Caco-2 (cell line): ENCODE data around the gene HCK. TPM values are rescaled to one million over a fixed set of nuclear protein-coding genes. Genes with fewer than 3 reads are reported as not detected.

ENCODE experiments used
- BruUV-seq: library from RNA; stranded (reverse); fragments of 400-500 nt; replicated peaks from 2 replicates; lab custom pipeline; 2021; lab: Mats Ljungman, UMichigan
- CTCF ChIA-PET: fragments of 300-600 bp; sonication (Branson Sonifier 250); formaldehyde crosslinking; loops from one replicate; lab custom pipeline; 2022; ENCODE audit warnings: antibody characterized with exemption; lab: Charles Lee
- POLR2A ChIA-PET: fragments of 300-600 bp; sonication (Branson Sonifier 250); formaldehyde crosslinking; loops from one replicate; lab custom pipeline; 2022; ENCODE audit warnings: antibody characterized with exemption; lab: Charles Lee
- DNase-seq, 2 experiments: peaks; one replicate each; pipeline versions ENCODE4 v3.0.0 to v3.0.0-alpha.2; 2020 to 2022
- H3K27me3 ChIP-seq: replicated peaks from 2 replicates; pipeline ENCODE4 v1.6.0; 2011; ENCODE audit warnings: low read length; ENCODE audit not compliant: control insufficient read depth, insufficient read depth
- H3K36me3 ChIP-seq: 2 replicates; pipeline ENCODE4 v1.5.1; 2011; ENCODE audit warnings: low read length; ENCODE audit not compliant: control insufficient read depth, insufficient read depth
- H3K4me1 ChIP-seq: fragments of 250-450 bp; sonication (Bioruptor Pico); 2 replicates; pipeline ENCODE4 v1.5.1; 2020; ENCODE audit warnings: mild to moderate bottlenecking
- H3K4me3 ChIP-seq: 2 replicates; pipeline ENCODE4 v1.5.1; 2011; ENCODE audit warnings: low read depth, mild to moderate bottlenecking, control low read depth, low read length
- H3K9me3 ChIP-seq: fragments of 250-450 bp; sonication (Bioruptor Pico); 2 replicates; pipeline ENCODE4 v1.5.1; 2020; ENCODE audit warnings: mild to moderate bottlenecking, moderate library complexity
- H3K27ac Mint-ChIP-seq: one replicate; pipeline ENCODE4 v1.8.0; 2022; ENCODE audit warnings: mixed read lengths; ENCODE audit not compliant: unreplicated experiment
- H3K27me3 Mint-ChIP-seq: one replicate; pipeline ENCODE4 v1.8.0; 2022; ENCODE audit warnings: mixed read lengths; ENCODE audit not compliant: insufficient read depth, unreplicated experiment
- H3K36me3 Mint-ChIP-seq: one replicate; pipeline ENCODE4 v1.8.0; 2022; ENCODE audit warnings: mild to moderate bottlenecking, mixed read lengths; ENCODE audit not compliant: insufficient read depth, unreplicated experiment
- H3K4me1 Mint-ChIP-seq: one replicate; pipeline ENCODE4 v1.8.0; 2022; ENCODE audit warnings: low read depth, mixed read lengths; ENCODE audit not compliant: unreplicated experiment
- H3K4me3 Mint-ChIP-seq: one replicate; pipeline ENCODE4 v1.8.0; 2022; ENCODE audit warnings: mild to moderate bottlenecking, moderate library complexity, mixed read lengths; ENCODE audit not compliant: unreplicated experiment
- H3K9me3 Mint-ChIP-seq: one replicate; pipeline ENCODE4 v1.8.0; 2022; ENCODE audit warnings: mixed read lengths; ENCODE audit not compliant: unreplicated experiment
- intact Hi-C: fragments of 100-400 bp; cut with micrococcal nuclease; formaldehyde crosslinking; loops from one replicate; pipeline ENCODE4 v1.10.0; 2022; ENCODE audit not compliant: unreplicated experiment
- total RNA-seq: library from RNA; stranded (reverse); gene quantifications from 2 replicates; pipeline ENCODE4 v1.2.3, GENCODE V29; 2022
- TF ChIP-seq, protein P1 (sequence below), 2 experiments: fragments of 200-600 bp in 1 of 2; IDR thresholded peaks; 1 replicate in 1 of 2; 2 replicates in 1 of 2; pipeline versions ENCODE4 v1.5.1 to v1.8.0; 2011 to 2022; ENCODE audit warnings: antibody characterized with exemption in 1 of 2, control low read depth in 1 of 2, inconsistent platforms in 1 of 2, low read depth in 1 of 2, low read length in 1 of 2, mild to moderate bottlenecking in 1 of 2, moderate library complexity in 1 of 2; ENCODE audit not compliant: insufficient read depth in 1 of 2, severe bottlenecking in 1 of 2, unreplicated experiment in 1 of 2

The HCK gene
- total RNA-seq, 1 experiment from 2014 or later, result not detected

DNA sequence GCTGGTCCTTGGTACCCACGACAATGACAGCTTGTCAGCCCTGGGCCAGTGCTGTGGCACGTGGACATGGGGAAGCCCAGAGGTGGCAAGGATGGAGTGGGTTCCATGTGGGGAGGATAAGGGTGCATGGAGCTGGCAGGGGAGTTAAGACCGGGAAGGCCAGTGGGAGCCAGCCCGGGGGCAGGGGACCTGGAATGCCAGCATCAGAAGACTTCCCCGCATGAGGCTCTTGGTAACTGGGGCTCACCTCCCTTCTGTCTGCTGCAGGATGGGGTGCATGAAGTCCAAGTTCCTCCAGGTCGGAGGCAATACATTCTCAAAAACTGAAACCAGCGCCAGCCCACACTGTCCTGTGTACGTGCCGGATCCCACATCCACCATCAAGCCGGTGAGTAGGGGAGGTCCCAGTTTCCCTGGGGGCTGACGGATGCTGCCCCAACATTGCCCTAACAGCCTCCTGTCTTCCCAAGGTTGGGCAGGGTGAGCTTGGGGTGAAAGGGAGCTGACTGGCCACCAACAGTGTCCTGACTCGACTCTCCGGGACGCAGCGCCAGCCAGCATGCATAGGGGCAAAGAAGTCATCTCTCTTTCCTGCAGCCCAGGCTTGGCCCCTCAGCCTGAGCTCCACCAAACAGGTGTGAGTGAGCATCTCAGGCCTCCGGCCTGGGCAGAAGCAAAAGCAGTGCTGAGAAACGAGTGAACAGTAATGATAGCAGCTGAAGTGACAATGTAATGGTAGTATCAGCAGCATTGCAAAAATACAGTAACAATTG, 19.5 kb downstream of the HCK start:
- TF ChIP-seq, protein P1, sequence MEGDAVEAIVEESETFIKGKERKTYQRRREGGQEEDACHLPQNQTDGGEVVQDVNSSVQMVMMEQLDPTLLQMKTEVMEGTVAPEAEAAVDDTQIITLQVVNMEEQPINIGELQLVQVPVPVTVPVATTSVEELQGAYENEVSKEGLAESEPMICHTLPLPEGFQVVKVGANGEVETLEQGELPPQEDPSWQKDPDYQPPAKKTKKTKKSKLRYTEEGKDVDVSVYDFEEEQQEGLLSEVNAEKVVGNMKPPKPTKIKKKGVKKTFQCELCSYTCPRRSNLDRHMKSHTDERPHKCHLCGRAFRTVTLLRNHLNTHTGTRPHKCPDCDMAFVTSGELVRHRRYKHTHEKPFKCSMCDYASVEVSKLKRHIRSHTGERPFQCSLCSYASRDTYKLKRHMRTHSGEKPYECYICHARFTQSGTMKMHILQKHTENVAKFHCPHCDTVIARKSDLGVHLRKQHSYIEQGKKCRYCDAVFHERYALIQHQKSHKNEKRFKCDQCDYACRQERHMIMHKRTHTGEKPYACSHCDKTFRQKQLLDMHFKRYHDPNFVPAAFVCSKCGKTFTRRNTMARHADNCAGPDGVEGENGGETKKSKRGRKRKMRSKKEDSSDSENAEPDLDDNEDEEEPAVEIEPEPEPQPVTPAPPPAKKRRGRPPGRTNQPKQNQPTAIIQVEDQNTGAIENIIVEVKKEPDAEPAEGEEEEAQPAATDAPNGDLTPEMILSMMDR (IDR thresholded peaks at IDR 0.05; ENCODE audit: insufficient read depth in 1 of 2, low read depth in 1 of 2, low read length in 1 of 2, severe bottlenecking in 1 of 2, unreplicated experiment in 1 of 2), result no peak
- no TSS peak for BruUV-seq
- no peak for DNase-seq
- H3K4me1 Mint-ChIP-seq, result no peaks in the 10 kb centered on the region
- POLR2A ChIA-PET, result interaction anchor here (0.7 kb wide), 1 partner anchor 1633 kb away, joined by 16 read pairs; no protein-coding TSS in a partner anchor
- Histone ChIP-seq H3K9me3 (no peaks in the 10 kb centered on the region), H3K36me3 (no peaks in the 10 kb centered on the region), H3K27me3 (no peaks in the 10 kb centered on the region; the same call in 1 of the 2 replicates), H3K4me1 (no peaks in the 10 kb centered on the region), H3K4me3 (no peak overlapping the region)
- no peak overlapping the region for H3K4me3 Mint-ChIP-seq
- no peaks in the 10 kb centered on the region for H3K36me3 Mint-ChIP-seq
- no peaks in the 10 kb centered on the region for H3K9me3 Mint-ChIP-seq
- CTCF ChIA-PET, result interaction anchor here (1.0 kb wide), 1 partner anchor 20 kb away, joined by 6 read pairs; no protein-coding TSS in a partner anchor
- no peak overlapping the region for H3K27ac Mint-ChIP-seq
- H3K27me3 Mint-ChIP-seq, result peaks cover 18% of the 10 kb centered on the region
- intact Hi-C loops, result no loop called here

- Mint-ChIP-seq H3K9me3 (no peaks in the 10 kb centered on the region), H3K27ac (no peak overlapping the region), H3K4me1 (no peaks in the 10 kb centered on the region), H3K36me3 (no peaks in the 10 kb centered on the region), H3K4me3 (no peak overlapping the region), H3K27me3 (peaks cover 17% of the 10 kb centered on the region)
- ChIA-PET CTCF (interaction anchor here (1.0 kb wide), 1 partner anchor 19 kb away, joined by 6 read pairs; no protein-coding TSS in a partner anchor), POLR2A (interaction anchor here (0.6 to 0.7 kb wide), 3 partner anchors 44 to 1632 kb away, joined by 4 to 16 read pairs (median 7); no protein-coding TSS in a partner anchor)
- intact Hi-C loops, result no loop called here
- Histone ChIP-seq H3K4me1 (no peaks in the 10 kb centered on the region), H3K27me3 (no peaks in the 10 kb centered on the region; the same call in 1 of the 2 replicates), H3K4me3 (no peak overlapping the region), H3K36me3 (no peaks in the 10 kb centered on the region), H3K9me3 (no peaks in the 10 kb centered on the region)
- TF ChIP-seq, protein P1 (IDR thresholded peaks at IDR 0.05; ENCODE audit: insufficient read depth in 1 of 2, low read depth in 1 of 2, low read length in 1 of 2, severe bottlenecking in 1 of 2, unreplicated experiment in 1 of 2), result no peak
- BruUV-seq, result no TSS peak
- DNase-seq, result no peak
Measured at GRCh38 chr20:32072168-32072750, 20.2 kb downstream of the HCK start.

DNA sequence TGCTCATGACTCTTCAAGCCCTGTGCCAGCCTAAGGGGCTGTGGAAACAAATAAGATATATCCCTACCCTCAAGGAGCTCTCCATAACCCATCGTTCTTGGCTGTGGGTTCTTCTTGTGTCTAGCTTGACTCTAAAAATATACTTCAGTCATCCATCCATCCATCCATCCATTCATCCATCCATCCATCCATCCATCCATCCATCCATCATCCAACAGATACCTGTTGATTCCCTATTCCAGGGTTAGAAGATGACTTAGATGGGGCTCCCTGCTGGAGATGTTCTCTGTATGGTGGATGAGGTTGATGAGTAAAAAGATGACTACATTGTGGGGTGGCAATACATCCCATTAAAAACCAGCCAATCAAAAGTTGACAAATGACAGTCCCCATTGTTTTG, 23.5 kb downstream of the HCK start:
- no peak overlapping the region for H3K27ac Mint-ChIP-seq
- H3K36me3 Mint-ChIP-seq, result no peaks in the 10 kb centered on the region
- no peaks in the 10 kb centered on the region for H3K9me3 Mint-ChIP-seq
- BruUV-seq, result no TSS peak
- TF ChIP-seq, protein P1 (IDR thresholded peaks at IDR 0.05; ENCODE audit: insufficient read depth in 1 of 2, low read depth in 1 of 2, low read length in 1 of 2, severe bottlenecking in 1 of 2, unreplicated experiment in 1 of 2), result no peak
- H3K4me1 Mint-ChIP-seq, result no peaks in the 10 kb centered on the region
- no peak overlapping the region for H3K4me3 ChIP-seq
- peaks cover 16% of the 10 kb centered on the region for H3K27me3 Mint-ChIP-seq
- ChIA-PET POLR2A (no interaction called here), CTCF (no interaction called here)
- no peaks in the 10 kb centered on the region for H3K4me1 ChIP-seq
- H3K4me3 Mint-ChIP-seq, result no peak overlapping the region
- no peaks in the 10 kb centered on the region for H3K27me3 ChIP-seq
- DNase-seq, result no peak
- H3K36me3 ChIP-seq, result no peaks in the 10 kb centered on the region
- H3K9me3 ChIP-seq, result no peaks in the 10 kb centered on the region
- intact Hi-C loops, result no loop called here
